ENCODE results near the gene CCND2. TPM values are rescaled to one million over a fixed set of nuclear protein-coding genes. Genes with fewer than 3 reads are reported as not detected.
A peak's percentile ranks its signal among the peaks of the same experiment; 100 is the strongest.

CCND2 gene
- 261 and 278 TPM in 2 replicates for total RNA-seq (ENCODE audit: low replicate concordance)
- long read RNA-seq, full-length matches to known transcripts: 97 of 228 reads
- long read RNA-seq, partial matches to known transcripts: 2 of 228 reads
- long read RNA-seq, other reads (novel, unspliced or antisense): 129 of 228 reads

GRCh38 chr12:4273652-4274395 is at the start of gene CCND2:
Gene CCND2, plus strand, starts transcription at chr12:4273762. Its CDS starts 279 bp downstream, at chr12:4274041.
- peaks cover 26% of the 10 kb centered on the region for H3K36me3 Mint-ChIP-seq
- DNase-seq (ENCODE audit: extremely low spot score, unreplicated experiment): peak; percentile 88
- H3K27ac Mint-ChIP-seq: peak within 1 kb of the TSS; percentile 93
- H3K4me3 Mint-ChIP-seq: peak within 1 kb of the TSS; percentile 96
- peaks cover 24% of the 10 kb centered on the region for H3K4me1 Mint-ChIP-seq (ENCODE audit: unreplicated experiment)
- peaks cover 36% of the 10 kb centered on the region for H3K27me3 Mint-ChIP-seq
- no peak for TF ChIP-seq CTCF (conservative IDR thresholded peaks at IDR 0.05)
- H3K9me3 Mint-ChIP-seq: no peaks in the 10 kb centered on the region

GRCh38 chr12:4224206-4224889 is 49.2 kb upstream of the CCND2 start:
- TF ChIP-seq CTCF (conservative IDR thresholded peaks at IDR 0.05): no peak
- peaks cover 4% of the 10 kb centered on the region for H3K4me1 Mint-ChIP-seq (ENCODE audit: unreplicated experiment)
- no peak overlapping the region for H3K4me3 Mint-ChIP-seq
- peaks cover 4% of the 10 kb centered on the region for H3K36me3 Mint-ChIP-seq
- H3K27ac Mint-ChIP-seq: no peak overlapping the region
- peaks cover 29% of the 10 kb centered on the region for H3K27me3 Mint-ChIP-seq
- peaks cover 5% of the 10 kb centered on the region for H3K9me3 Mint-ChIP-seq
- DNase-seq (ENCODE audit: extremely low spot score, unreplicated experiment): peak; percentile 39

GRCh38 chr12:4225571-4225970 is 48.0 kb upstream of the CCND2 start:
- peaks cover 5% of the 10 kb centered on the region for H3K9me3 Mint-ChIP-seq
- peaks cover 4% of the 10 kb centered on the region for H3K4me1 Mint-ChIP-seq (ENCODE audit: unreplicated experiment)
- H3K4me3 Mint-ChIP-seq: no peak overlapping the region
- peak overlapping the region; percentile 35 for H3K27ac Mint-ChIP-seq
- H3K27me3 Mint-ChIP-seq: peaks cover 28% of the 10 kb centered on the region
- DNase-seq (ENCODE audit: extremely low spot score, unreplicated experiment): peak; percentile 36
- peaks cover 4% of the 10 kb centered on the region for H3K36me3 Mint-ChIP-seq
- no peak for TF ChIP-seq CTCF (conservative IDR thresholded peaks at IDR 0.05)

GRCh38 chr12:4227046-4227445 is 46.5 kb upstream of the CCND2 start:
- peak; percentile 50 for DNase-seq (ENCODE audit: extremely low spot score, unreplicated experiment)
- no peaks in the 10 kb centered on the region for H3K9me3 Mint-ChIP-seq
- no peaks in the 10 kb centered on the region for H3K36me3 Mint-ChIP-seq
- TF ChIP-seq CTCF (conservative IDR thresholded peaks at IDR 0.05): no peak
- H3K27ac Mint-ChIP-seq: no peak overlapping the region
- H3K4me3 Mint-ChIP-seq: no peak overlapping the region
- peaks cover 31% of the 10 kb centered on the region for H3K27me3 Mint-ChIP-seq
- no peaks in the 10 kb centered on the region for H3K4me1 Mint-ChIP-seq (ENCODE audit: unreplicated experiment)

GRCh38 chr12:4228122-4228580 is 45.4 kb upstream of the CCND2 start:
- TF ChIP-seq CTCF (conservative IDR thresholded peaks at IDR 0.05): no peak
- Mint-ChIP-seq H3K27me3 (peaks cover 37% of the 10 kb centered on the region), H3K36me3 (no peaks in the 10 kb centered on the region), H3K9me3 (no peaks in the 10 kb centered on the region), H3K4me3 (no peak overlapping the region), H3K27ac (no peak overlapping the region), H3K4me1 (ENCODE audit: unreplicated experiment) (no peaks in the 10 kb centered on the region)
- peak; percentile 47 for DNase-seq (ENCODE audit: extremely low spot score, unreplicated experiment)
